Osteocyte (in vitro differentiated cells): Measurements from ENCODE around the gene PPCDC. TPM values are rescaled to one million over a fixed set of nuclear protein-coding genes. Genes with fewer than 3 reads are reported as not detected.

ENCODE experiments used
- DNase-seq: peaks from one replicate; pipeline ENCODE4 v3.0.0; 2021; ENCODE audit warnings: mixed read lengths; ENCODE audit not compliant: unreplicated experiment; ENCODE audit errors: extremely low spot score
- H3K27ac Mint-ChIP-seq: one replicate; pipeline ENCODE4 v1.8.0; 2021; ENCODE audit warnings: mild to moderate bottlenecking, mixed read lengths; ENCODE audit not compliant: unreplicated experiment
- H3K27me3 Mint-ChIP-seq: one replicate; pipeline ENCODE4 v1.8.0; 2021; ENCODE audit warnings: mixed read lengths; ENCODE audit not compliant: unreplicated experiment
- H3K36me3 Mint-ChIP-seq: one replicate; pipeline ENCODE4 v1.8.0; 2021; ENCODE audit warnings: mixed read lengths; ENCODE audit not compliant: unreplicated experiment
- H3K4me1 Mint-ChIP-seq: one replicate; pipeline ENCODE4 v1.8.0; 2021; ENCODE audit warnings: mixed read lengths; ENCODE audit not compliant: unreplicated experiment
- H3K4me3 Mint-ChIP-seq: one replicate; pipeline ENCODE4 v1.8.0; 2021; ENCODE audit warnings: mild to moderate bottlenecking, moderate library complexity, mixed read lengths; ENCODE audit not compliant: unreplicated experiment
- H3K9me3 Mint-ChIP-seq: one replicate; pipeline ENCODE4 v1.8.0; 2021; ENCODE audit warnings: mixed read lengths; ENCODE audit not compliant: unreplicated experiment
- total RNA-seq: library from RNA; stranded (reverse); gene quantifications from 2 replicates; pipeline ENCODE4 v1.2.1, GENCODE V29; 2021
- TF ChIP-seq, protein P1 (sequence below): fragments of 200-600 bp; sonication (generic); IDR thresholded peaks from 2 replicates; pipeline ENCODE4 v1.5.0; 2021; ENCODE audit warnings: antibody characterized with exemption, mild to moderate bottlenecking, moderate library complexity

PPCDC gene
- total RNA-seq, 1 donor from 2014 or later, result 12.7 TPM

DNA sequence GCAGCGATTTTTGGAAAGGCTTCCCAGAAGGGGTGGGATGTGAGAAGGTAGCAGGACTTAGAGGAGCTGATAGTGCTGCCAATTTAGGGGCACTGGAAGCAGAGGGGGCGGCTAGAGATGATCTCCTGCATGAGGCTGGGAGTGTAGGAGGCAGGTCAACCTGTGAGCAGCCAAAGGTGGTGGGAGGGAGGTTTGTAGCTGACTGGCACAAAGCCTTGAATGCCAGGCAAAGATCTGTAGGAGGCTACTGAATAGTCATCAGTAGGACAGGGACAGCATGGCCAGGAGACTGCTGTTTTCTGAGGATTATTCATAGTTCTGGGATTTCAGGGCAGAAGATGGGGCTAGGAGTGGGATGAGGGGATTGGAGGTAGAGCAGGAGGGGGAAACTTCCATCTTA lies 25.8 kb upstream of the PPCDC start:
- peak overlapping the region; percentile 3 for H3K4me3 Mint-ChIP-seq
- no peaks in the 10 kb centered on the region for H3K9me3 Mint-ChIP-seq

DNA sequence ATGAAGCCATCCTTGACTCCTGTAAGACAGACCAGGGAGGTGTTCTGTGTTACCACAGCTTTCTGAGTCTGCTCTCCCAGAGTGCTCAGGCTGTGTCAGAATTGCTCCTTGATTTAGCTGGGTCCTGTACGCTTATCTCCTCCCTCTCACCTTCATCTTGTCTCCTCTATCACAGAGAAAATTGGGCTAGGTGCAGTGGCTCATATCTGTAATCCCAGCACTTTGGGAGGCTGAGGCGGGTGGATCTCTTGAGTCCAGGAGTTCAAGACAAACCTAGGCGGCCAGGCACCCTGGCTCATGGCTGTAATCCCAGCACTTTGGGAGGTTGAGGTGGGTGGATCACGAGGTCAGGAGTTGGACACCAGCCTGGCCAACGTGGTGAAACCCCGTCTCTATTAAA lies 22.1 kb upstream of the PPCDC start:
- Mint-ChIP-seq H3K4me1 (peaks cover 4% of the 10 kb centered on the region), H3K9me3 (no peaks in the 10 kb centered on the region), H3K36me3 (no peaks in the 10 kb centered on the region), H3K4me3 (no peak overlapping the region), H3K27me3 (peaks cover 3% of the 10 kb centered on the region), H3K27ac (no peak overlapping the region)
- TF ChIP-seq, protein P1, sequence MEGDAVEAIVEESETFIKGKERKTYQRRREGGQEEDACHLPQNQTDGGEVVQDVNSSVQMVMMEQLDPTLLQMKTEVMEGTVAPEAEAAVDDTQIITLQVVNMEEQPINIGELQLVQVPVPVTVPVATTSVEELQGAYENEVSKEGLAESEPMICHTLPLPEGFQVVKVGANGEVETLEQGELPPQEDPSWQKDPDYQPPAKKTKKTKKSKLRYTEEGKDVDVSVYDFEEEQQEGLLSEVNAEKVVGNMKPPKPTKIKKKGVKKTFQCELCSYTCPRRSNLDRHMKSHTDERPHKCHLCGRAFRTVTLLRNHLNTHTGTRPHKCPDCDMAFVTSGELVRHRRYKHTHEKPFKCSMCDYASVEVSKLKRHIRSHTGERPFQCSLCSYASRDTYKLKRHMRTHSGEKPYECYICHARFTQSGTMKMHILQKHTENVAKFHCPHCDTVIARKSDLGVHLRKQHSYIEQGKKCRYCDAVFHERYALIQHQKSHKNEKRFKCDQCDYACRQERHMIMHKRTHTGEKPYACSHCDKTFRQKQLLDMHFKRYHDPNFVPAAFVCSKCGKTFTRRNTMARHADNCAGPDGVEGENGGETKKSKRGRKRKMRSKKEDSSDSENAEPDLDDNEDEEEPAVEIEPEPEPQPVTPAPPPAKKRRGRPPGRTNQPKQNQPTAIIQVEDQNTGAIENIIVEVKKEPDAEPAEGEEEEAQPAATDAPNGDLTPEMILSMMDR, result no peak
- DNase-seq, result no peak

More for the DNA sequence above, 25.8 kb upstream of the PPCDC start:
- peaks cover 10% of the 10 kb centered on the region for H3K4me1 Mint-ChIP-seq
- H3K27me3 Mint-ChIP-seq, result peaks cover 6% of the 10 kb centered on the region
- H3K27ac Mint-ChIP-seq, result no peak overlapping the region
- TF ChIP-seq, protein P1, result no peak
- no peaks in the 10 kb centered on the region for H3K36me3 Mint-ChIP-seq
- no peak for DNase-seq

DNA sequence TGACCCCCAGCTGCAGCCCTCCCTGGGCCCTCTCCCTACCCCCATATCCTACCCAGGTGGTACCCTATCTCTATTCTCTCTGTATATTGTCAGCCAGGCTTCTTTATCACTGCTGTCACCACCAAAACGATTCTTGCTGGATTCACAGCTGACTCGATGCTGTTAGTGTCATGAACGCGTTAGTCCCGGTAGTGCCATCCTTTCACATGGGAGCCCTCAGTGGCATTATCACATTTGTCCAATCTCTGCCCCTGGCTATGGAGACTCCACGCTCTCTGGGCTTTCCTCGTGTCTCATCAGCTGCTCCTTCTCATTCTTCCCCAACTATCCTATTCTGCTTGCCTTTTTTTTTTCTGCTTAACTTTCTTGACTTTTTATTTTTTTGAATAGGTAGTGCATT lies 21.0 kb upstream of the PPCDC start:
- Mint-ChIP-seq H3K27ac (no peak overlapping the region), H3K36me3 (no peaks in the 10 kb centered on the region), H3K27me3 (no peaks in the 10 kb centered on the region), H3K9me3 (no peaks in the 10 kb centered on the region), H3K4me1 (no peaks in the 10 kb centered on the region), H3K4me3 (no peak overlapping the region)
- TF ChIP-seq, protein P1, result no peak
- no peak for DNase-seq

DNA sequence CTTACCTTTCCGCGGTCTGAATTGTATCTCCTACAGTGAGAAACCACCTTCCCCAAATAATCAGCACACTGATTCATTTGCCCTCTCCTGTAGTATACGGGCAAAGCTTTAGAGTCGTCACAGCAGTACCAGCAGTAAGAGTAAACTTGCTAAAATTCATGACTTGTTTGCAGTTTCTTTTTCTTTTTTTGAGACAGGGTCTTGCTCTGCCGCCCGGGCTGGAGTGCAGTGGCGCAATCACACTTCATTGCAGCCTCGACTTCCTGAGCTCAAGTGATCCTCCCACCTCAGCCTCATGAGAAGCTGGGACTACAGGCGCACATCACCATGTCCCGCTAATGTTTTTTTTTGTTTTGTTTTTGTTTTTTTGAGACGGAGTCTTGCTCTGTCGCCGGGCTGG lies 16.2 kb upstream of the PPCDC start:
- no peak for DNase-seq
- Mint-ChIP-seq H3K27ac (no peak overlapping the region), H3K4me1 (no peaks in the 10 kb centered on the region), H3K9me3 (no peaks in the 10 kb centered on the region), H3K4me3 (no peak overlapping the region), H3K36me3 (no peaks in the 10 kb centered on the region), H3K27me3 (no peaks in the 10 kb centered on the region)
- TF ChIP-seq, protein P1, result no peak

DNA sequence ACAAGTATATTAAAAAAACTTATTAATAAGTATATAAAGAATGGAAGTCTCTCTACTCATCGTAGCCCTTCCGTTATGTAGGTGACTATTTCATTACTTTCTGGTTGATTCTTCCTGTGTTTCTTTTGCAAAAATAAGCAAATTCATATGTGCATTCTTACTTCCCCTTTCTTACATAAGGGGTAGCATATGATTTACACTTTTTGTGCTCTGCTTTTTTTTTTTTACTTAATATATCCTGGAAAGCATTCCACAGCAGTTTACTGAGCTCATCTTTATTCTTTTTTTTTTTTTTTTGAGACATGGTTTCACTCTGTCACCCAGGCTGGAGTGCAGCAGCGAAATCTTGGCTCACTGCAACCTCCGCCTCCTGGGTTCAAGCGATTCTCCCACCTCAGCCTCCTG lies 15.2 kb upstream of the PPCDC start:
- TF ChIP-seq, protein P1, result no peak
- Mint-ChIP-seq H3K27me3 (no peaks in the 10 kb centered on the region), H3K36me3 (no peaks in the 10 kb centered on the region), H3K9me3 (no peaks in the 10 kb centered on the region), H3K4me3 (no peak overlapping the region), H3K27ac (no peak overlapping the region), H3K4me1 (no peaks in the 10 kb centered on the region)
- DNase-seq, result no peak
